GM12892 (cell line): ENCODE results near the gene RASGRP2.

Experiments
- POLR2A ChIP-seq: IDR thresholded peaks from 2 replicates; pipeline ENCODE4 v1.6.1; 2011; ENCODE audit warnings: low read depth, low read length, control low read depth
- POLR2AphosphoS5 ChIP-seq: IDR thresholded peaks from 2 replicates; pipeline ENCODE4 v1.6.1; 2011; ENCODE audit warnings: low read depth, low read length, control low read depth
- TAF1 ChIP-seq: IDR thresholded peaks from 2 replicates; pipeline ENCODE4 v1.6.1; 2011; ENCODE audit warnings: low read depth, mild to moderate bottlenecking, control low read depth, low read length, borderline replicate concordance

DNA sequence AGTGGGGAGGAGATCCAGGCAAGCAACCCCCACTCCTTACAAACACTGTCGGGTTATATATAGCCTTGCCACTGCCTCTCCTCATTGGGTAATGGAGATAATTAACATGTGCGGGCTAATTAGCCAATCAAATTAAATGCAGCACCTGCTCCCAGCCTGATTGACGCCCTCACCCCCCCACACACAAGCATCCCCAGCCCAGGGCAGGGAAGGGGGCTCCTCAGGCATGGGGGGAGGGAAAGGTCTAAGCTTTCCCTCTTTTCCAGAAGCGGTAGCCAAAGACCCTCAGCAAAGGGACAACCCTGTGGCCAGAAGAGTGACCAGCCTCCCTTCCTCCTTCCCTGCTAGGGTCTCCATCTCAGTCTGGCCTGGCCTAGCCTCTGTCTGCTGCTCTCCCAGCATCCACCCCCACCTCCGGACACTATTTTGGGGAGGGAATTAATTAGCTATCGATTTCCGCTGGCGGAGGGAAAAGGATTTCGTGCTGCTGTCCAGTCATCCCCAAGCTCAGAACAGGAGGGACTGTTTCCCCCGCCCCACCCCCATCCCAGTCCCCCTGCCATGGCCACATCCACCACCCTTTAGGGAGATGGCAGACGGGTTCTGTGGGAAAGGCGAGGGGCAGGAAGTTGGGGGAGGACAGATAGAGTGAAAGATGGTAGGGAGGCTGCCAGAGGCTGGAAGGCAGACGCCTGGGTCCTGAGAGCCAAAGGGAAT is 28.0 kb downstream of the RASGRP2 start:
- TF ChIP-seq POLR2AphosphoS5: no peak
- no peak for TF ChIP-seq TAF1
- no peak for TF ChIP-seq POLR2A
